Neural crest cell (in vitro differentiated cells): ENCODE data around the gene ARL2. TPM values are rescaled to one million over a fixed set of nuclear protein-coding genes. Genes with fewer than 3 reads are reported as not detected.
"Not testable (repeated sequence)": the region's sequence is repeated elsewhere in the genome, so short reads cannot be mapped to it uniquely, and the experiment has no call there.

ENCODE experiments used
- DNase-seq: peaks from one replicate; pipeline ENCODE4 v3.0.0; 2021; ENCODE audit warnings: low read depth, mixed read lengths, low spot score
- H3K27ac Mint-ChIP-seq: one replicate; pipeline ENCODE4 v1.8.0; 2021; ENCODE audit warnings: mild to moderate bottlenecking, mixed read lengths; ENCODE audit not compliant: unreplicated experiment
- H3K27me3 Mint-ChIP-seq: 2 replicates; pipeline ENCODE4 v1.8.0; 2021; ENCODE audit warnings: low read depth, mild to moderate bottlenecking, mixed read lengths
- H3K36me3 Mint-ChIP-seq: 2 replicates; pipeline ENCODE4 v1.8.0; 2021; ENCODE audit warnings: low read depth, mild to moderate bottlenecking, mixed read lengths
- H3K4me1 Mint-ChIP-seq: 2 replicates; pipeline ENCODE4 v1.8.0; 2021; ENCODE audit warnings: mixed read lengths
- H3K4me3 Mint-ChIP-seq: one replicate; pipeline ENCODE4 v1.8.0; 2021; ENCODE audit warnings: mild to moderate bottlenecking, mixed read lengths
- H3K9me3 Mint-ChIP-seq: 2 replicates; pipeline ENCODE4 v1.8.0; 2021; ENCODE audit warnings: mixed read lengths
- CTCF ChIP-seq: fragments of 200-600 bp; sonication (generic); conservative IDR thresholded peaks from 2 replicates; pipeline ENCODE4 v1.5.0; 2021; ENCODE audit warnings: antibody characterized with exemption, mild to moderate bottlenecking
- total RNA-seq: library from RNA; stranded (reverse); gene quantifications from 2 replicates; pipeline ENCODE4 v1.2.1, GENCODE V29; 2021

ARL2 gene
- total RNA-seq, 1 donor from 2014 or later, result 117 TPM

- Mint-ChIP-seq H3K4me1 (peaks cover 8% of the 10 kb centered on the region), H3K36me3 (no peaks in the 10 kb centered on the region), H3K4me3 (no peak overlapping the region), H3K27me3 (no peaks in the 10 kb centered on the region), H3K27ac (no peak overlapping the region), H3K9me3 (no peaks in the 10 kb centered on the region)
- DNase-seq, result no peak
- TF ChIP-seq CTCF, result no peak
Measured at GRCh38 chr11:64999478-64999877, 14.5 kb upstream of the ARL2 start.

GRCh38 chr11:65002706-65003105 is 11.3 kb upstream of the ARL2 start:
- H3K4me3 Mint-ChIP-seq, result no peak overlapping the region
- no peaks in the 10 kb centered on the region for H3K27me3 Mint-ChIP-seq
- no peaks in the 10 kb centered on the region for H3K36me3 Mint-ChIP-seq
- no peaks in the 10 kb centered on the region for H3K4me1 Mint-ChIP-seq
- no peaks in the 10 kb centered on the region for H3K9me3 Mint-ChIP-seq
- no peak overlapping the region for H3K27ac Mint-ChIP-seq
- DNase-seq, result no peak
- no peak for TF ChIP-seq CTCF

GRCh38 chr11:65003282-65003681 is 10.7 kb upstream of the ARL2 start:
- H3K27me3 Mint-ChIP-seq, result no peaks in the 10 kb centered on the region
- H3K9me3 Mint-ChIP-seq, result no peaks in the 10 kb centered on the region
- no peak for DNase-seq
- no peaks in the 10 kb centered on the region for H3K36me3 Mint-ChIP-seq
- H3K4me1 Mint-ChIP-seq, result no peaks in the 10 kb centered on the region
- no peak for TF ChIP-seq CTCF
- H3K27ac Mint-ChIP-seq, result no peak overlapping the region
- H3K4me3 Mint-ChIP-seq, result no peak overlapping the region

DNA sequence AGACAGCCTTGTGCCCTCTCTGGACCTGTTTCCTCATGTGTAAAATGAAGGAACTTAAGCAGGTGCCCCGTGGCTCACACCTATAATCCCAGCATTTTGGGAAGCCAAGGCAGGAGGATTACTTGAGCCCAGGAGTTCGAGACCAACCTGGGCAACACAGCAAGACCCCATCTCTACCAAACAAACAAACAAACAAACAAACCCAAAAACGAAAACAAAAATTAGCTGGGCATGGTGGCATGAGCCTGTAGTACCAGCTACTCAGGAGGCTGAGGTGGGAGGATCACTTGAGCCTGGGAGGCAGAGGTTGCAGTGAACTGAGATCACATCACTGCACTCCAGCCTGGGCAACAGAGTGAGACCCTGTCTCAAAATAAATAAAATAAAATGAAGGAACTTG is 10.0 kb upstream of the ARL2 start:
- H3K36me3 Mint-ChIP-seq, H3K4me1 Mint-ChIP-seq, DNase-seq, H3K27me3 Mint-ChIP-seq, H3K27ac Mint-ChIP-seq, H3K4me3 Mint-ChIP-seq, H3K9me3 Mint-ChIP-seq: not testable (repeated sequence)

DNA sequence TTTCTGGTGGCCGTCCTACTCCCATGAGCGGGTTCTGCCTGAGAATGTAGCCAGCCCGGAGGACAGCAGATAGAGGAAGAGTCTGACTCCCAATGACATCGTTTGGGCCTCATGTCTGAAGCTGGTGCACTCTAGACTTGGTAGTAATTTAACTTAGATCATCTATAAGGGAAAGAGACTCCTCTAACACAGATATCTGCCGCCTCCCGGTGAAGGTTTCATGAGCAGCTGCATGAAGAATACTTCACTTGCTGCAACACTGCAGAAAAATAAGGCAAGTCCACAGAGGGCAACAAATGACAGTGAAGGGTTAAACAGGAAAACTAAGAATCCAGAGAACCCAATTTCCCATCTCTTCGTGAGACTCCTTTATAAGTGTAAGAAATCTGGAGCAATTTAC is 5.9 kb upstream of the ARL2 start:
- Mint-ChIP-seq H3K36me3 (no peaks in the 10 kb centered on the region), H3K4me1 (peaks cover 2% of the 10 kb centered on the region), H3K4me3 (no peak overlapping the region), H3K27me3 (no peaks in the 10 kb centered on the region), H3K9me3 (no peaks in the 10 kb centered on the region), H3K27ac (no peak overlapping the region)
- no peak for DNase-seq
- no peak for TF ChIP-seq CTCF

GRCh38 chr11:65008873-65009272 is 5.1 kb upstream of the ARL2 start:
- H3K27ac Mint-ChIP-seq, result no peak overlapping the region
- peaks cover 9% of the 10 kb centered on the region for H3K4me1 Mint-ChIP-seq
- H3K4me3 Mint-ChIP-seq, result no peak overlapping the region
- no peaks in the 10 kb centered on the region for H3K27me3 Mint-ChIP-seq
- H3K36me3 Mint-ChIP-seq, result no peaks in the 10 kb centered on the region
- no peak for TF ChIP-seq CTCF
- no peaks in the 10 kb centered on the region for H3K9me3 Mint-ChIP-seq
- DNase-seq, result no peak
